Activated effector memory CD4-positive, alpha-beta T cell treated with Interleukin-2 at 50 U/mL for 16 hours (primary cell): Measurements from ENCODE around the gene SPATA31D1.
"Not testable (repeated sequence)": the region's sequence is repeated elsewhere in the genome, so short reads cannot be mapped to it uniquely, and the experiment has no call there.

Experiments used
- DNase-seq: peaks from one replicate; pipeline ENCODE4 v3.0.0-alpha.2; 2020

SPATA31D1 gene

DNA sequence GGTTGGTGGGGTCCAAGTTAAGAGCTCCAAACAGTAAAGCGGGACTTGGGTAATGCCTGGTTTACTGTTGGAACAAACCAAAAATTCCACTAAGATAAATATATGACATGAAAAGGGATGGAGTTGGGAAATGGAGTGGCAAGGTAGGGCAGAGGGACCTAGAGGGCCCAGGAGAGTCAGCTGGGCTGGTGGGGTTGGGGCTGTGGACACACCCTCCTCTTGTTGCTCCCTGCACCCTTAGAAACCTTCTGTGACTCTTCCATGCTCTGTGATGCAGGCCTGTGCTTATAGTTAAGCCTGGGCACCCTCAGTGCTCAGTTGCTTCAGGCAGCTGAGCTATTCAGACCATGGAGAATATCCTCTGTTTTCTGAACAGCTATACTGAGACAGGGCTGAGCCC, at the start of gene SPATA31D1:
Gene SPATA31D1, plus strand, starts transcription at position 301 of the 400 bp plus-strand sequence. Its CDS starts 47 bp downstream, at position 348.
- not testable (repeated sequence) for DNase-seq

DNA sequence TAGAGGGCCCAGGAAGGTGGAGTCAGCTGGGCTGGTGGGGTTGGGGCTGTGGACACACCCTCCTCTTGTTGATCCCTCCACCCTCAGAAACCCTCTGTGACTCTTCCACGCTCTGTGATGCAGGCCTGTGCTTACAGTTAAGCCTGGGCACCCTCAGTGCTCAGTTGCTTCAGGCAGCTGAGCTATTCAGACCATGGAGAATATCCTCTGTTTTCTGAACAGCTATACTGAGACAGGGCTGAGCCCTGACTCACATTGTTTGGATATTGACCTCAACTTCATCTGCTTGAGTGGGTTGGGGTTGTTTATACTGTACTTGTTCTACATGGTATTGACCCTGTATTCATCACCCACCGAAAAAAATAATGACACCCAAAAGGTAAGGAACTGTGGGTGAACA, 45.2 kb upstream of the SPATA31D1 start, which contains the start of gene SPATA31D3:
Gene SPATA31D3, plus strand, starts transcription at position 108 of the 400 bp plus-strand sequence. Its CDS starts 86 bp downstream, at position 194.
- not testable (repeated sequence) for DNase-seq

DNA sequence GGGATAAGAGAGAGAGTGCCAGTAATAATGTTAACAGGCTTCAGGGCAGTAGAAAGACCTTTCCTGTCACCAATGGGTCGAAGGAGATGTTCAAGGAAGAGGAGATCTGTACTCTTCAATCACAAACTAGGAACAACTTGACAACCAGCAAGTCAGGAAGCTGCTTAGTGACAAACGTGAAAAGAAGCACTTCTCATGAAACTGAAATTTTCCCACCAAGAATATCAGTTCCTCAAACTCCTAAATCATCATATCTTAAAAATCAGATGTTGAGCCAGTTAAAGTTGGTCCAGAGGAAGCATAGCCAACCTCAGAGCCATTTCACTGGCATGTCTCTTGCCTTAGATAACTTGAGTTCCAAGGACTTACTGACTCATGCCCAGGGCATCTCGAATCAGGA, 39.9 kb upstream of the SPATA31D1 start:
- DNase-seq: not testable (repeated sequence)

DNA sequence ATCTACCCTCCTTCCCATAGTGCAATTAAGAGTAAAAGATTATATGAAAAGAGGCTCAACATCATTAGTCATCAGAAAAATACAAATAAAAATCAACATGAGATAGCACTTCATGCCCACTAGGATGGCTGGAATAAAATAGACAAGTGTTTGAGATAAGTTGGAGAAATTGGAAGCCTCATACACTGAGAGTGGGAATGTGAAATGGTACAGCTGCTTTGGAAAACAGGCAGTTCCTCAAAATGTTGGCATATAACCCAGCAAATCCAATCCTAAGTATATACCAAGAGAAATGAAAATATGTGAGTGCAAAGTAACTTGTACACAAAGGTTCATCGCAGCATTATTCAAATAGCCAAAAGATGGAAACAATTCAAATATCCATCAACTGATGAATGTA, 35.5 kb upstream of the SPATA31D1 start:
- DNase-seq: no peak

DNA sequence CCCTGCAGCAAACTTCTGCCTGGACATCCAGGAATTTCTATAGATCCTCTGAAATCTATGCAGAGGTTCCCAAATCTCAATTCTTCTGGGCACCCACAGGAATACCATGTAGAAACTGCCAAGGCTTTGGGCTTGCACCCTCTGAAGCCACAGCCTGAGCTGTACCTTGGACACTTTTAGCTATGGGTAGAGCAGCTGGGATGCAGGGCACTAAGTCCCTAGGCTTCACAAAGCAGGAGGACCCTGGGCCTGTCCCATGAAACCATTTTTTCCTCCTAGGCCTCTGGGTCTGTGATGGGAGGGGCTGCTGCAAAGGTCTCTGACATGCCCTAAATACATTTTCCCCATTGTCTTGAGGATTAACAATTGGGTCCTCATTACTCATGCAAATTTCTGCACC, 32.9 kb upstream of the SPATA31D1 start:
- no peak for DNase-seq

DNA sequence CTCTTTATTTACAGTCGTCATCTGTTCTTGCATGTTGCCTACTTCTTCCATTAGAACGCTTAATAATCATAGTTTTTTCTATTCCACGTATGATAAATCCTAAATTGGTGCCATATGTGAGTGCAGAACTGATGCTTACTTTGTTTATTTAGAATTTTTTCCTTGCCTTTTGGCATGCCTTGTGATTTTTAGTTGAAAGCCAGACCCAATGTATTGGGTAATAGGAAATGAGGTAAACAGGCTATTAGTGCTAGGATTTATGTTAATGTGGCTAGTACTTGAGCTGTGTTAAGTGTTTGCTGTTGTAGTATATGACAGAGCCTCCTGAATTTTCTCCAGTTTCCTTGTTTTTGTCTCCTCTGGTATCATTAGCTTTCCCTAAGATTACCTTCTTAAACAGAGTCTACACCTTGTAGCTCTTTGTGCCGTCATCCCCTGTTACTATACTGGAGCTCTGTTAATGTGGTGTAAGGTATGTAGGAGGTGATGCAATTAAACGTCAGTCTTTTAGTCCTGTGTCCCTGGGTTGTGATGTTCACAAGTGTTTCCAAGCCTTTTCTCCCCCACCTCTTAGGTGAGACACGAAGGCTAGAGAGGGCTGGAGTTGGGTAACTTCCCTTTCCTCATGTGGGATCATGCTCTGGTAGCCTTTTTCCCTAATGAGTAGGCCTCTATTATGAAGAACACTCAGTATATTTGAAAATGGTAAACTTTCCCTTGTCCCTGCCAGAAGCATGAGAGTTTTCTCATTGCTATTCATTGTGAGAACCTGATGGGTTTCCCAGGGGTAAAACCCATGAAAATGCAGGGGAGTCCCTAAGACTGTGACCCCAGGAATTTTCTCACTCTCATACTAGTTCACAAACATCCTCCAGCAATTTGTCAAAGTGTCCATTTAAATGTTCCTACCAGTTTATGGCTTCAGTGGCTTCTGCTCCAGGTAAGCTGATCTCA, 24.1 kb upstream of the SPATA31D1 start:
- DNase-seq: no peak

DNA sequence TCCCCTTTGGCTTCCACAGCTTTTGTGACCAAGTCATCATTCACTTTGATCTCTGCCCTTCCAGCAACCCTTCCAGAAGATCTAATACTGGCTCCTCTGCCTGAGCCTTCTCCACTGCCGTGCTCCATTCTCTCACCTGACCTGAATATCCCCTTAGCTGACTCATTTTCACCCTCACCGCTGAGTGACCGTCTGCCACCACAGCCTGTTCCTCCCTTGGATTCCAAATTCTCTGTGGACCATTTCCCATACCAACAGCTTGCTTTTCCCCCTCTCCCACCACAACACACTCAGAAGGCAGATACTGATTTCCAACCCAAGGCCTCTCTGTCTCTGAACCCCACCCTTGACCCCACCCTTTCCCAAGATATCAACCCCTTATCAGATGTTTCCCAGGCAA, 20.5 kb upstream of the SPATA31D1 start:
- no peak for DNase-seq

DNA sequence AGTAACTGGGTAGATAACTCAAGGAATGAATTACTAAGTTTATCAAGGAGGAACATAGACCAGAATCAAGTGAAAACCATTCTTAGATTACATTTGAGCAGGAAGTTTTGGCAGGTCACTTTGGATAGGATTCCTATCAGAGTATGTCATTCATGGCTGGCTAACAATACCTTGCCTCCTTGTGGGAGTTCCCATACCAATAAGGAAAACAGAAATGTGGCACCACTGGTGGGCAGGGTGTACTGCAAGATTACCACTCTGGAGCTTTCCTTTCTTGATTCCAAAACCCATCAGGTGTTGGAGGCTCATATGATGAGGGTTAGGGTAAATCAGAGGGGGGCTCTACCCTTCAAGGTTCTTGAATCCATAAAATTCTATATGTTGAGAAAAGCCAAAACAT, 18.6 kb upstream of the SPATA31D1 start:
- DNase-seq: no peak

DNA sequence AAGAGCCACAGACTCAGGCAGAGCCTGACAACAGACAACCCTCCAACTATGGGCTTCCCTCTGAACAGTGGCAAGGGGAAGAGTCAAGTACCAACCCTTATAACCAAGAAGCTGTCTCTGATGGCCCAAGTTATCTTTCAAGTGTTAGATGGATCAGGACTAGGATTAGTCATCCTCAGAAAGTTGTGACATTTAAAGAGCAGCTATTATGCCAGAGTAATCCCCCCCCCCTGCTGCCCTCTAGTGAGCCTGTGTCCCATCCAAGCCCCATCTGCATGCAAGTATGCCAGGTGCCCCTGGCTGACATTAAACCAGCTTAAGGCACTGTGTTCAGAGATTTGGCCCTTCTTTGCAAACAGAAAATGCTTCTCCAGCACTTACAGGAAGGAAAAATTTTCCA, 16.8 kb upstream of the SPATA31D1 start:
- no peak for DNase-seq

DNA sequence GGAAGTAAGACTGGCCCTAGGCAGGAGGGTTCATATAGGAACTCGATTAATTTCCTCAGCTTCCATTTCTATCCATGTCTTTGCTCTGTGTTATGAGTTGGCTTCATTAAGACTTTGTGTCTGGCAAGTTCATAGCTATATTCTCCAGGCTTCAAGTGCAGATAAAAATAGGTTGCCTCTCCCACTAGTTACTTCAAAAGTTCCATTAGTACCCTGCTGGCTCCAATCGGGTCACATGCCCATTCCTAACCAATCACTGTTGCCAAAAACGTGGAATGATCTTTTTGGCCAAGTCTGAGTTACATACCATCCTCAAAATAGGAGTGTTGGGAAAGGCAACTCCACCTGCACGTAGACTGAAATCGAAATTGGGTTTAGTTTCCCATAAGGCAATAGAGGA, 13.8 kb upstream of the SPATA31D1 start:
- no peak for DNase-seq

DNA sequence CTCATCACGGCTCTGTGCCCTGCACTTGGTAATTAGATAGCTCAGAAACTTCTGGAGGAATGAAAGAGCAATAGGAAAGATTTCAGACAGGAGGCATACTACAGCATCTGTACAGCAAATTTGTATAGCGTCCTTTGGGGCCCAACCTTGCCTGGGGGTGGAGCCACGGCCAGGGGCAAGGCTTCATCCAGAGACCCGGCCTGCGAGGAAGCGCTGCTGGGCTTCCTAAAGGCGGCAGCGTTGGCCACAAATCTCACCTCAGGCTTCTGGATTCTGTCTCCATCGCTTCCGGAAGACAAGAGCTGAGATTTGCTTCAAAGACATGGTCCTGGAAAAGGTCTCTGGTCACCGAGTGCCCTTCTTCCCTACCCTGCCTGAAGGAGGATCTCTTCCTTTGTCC, 12.2 kb upstream of the SPATA31D1 start:
- DNase-seq: no peak

DNA sequence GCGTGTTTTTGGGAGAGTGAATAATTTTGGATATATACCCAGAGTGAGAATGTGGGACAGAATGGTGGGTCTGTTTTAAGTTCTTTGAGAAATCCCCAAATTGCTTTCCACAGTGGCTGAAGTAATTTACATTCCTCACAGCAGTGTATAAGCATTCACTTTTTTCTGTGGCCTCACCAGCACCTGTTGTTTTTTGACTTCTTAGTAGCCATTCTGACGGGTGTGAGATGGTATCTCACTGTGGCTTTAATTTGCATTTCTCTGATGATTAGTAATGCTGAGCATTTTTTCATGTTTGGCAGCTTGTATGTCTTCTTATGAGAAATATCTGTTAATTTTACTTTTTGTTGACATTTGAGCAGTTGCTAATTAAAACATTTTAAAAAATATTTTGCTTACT, 9.4 kb upstream of the SPATA31D1 start:
- DNase-seq: no peak

DNA sequence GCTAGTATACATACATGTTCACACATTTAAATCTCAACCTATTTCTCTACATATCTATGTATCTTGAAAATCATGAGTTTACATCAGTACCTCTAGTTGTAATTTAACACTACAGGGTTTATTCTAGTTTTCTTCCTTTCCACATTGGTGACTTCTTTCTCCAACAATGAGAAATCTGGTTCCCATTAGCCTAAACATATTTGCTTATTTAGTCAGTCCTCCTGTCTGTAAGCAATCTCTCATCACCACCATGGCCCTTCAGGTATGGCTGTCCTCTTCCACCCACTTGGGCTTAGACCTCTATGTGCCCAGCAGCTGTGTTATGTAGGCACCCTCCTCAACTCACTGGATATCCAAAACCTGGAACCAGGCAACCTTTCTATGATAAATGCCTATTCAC, 8.0 kb upstream of the SPATA31D1 start:
- DNase-seq: no peak

DNA sequence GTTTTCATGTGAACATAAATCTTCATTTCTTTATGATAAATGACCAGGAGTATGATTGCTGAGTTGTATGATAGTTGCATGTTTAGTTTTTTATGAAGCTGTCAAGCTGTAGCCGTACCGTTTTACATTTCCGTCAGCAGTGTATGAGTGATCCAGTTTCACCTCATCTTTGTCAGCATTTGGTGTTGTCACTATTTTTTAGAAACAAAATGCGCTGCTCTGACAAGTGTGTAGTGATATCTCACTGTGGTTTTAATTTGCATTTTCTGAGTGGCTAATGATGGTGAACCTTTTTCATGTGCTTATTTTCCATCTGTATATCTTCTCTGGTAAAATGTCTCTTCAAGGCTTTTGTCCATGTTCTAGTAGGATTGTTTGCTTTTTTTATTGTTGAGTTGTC, 6.7 kb upstream of the SPATA31D1 start:
- DNase-seq: no peak

DNA sequence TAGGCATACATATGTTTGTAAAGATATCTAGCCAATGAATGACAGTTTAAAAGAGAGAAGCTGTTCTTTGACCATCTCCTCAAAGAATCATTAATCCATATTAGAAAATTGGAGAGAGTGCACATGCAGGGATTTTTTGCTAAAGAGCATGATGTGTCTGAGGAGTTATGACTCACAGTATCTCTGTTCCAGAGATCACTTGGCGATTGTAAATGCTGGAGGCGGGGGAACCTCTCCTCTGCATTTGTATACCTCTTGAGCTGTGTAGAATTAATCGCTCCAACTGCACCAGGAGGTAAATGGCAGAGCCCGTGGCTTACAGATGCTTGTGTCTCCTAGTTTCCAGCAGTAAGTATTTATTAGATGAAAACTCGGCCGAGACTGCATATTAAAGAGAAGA, 3.6 kb upstream of the SPATA31D1 start:
- DNase-seq: no peak

DNA sequence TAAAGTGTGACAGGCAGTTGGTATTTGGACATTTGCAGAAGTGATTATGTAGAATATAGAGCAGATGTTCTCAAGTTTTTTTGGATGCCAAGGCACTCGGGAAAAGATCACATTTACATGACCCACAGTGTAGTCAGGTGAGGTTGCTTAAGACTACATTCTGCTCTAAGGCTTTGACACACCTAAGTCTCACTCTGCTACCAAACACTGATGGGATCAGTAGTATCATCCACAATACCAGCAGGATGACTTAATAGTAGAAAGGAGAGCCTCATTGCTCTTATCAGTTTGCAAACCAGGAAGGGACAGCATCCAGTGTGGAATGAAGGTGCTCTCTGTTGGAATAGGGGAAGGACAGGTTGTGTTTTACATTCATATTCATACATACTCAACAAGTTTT, 2.5 kb upstream of the SPATA31D1 start:
- DNase-seq: no peak

DNA sequence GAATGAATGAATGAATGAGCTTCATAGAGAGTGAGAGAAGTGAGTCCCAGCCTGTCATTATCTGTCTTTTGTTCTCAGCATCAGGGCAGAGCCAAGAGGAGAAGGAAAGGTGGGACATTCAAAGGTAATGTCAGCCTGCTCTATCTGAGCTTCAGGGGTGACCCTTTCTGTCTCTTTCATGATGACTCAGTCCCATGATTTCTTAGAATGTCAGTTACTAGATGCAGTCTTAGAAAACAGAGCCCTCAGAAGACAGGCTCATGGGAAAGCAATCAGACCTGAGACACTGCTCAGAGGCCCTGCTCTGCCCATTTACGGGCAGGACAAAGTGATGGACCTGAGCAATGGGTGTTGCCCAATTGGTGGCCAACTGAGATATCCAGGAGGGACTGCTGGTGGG, 1.1 kb downstream of the SPATA31D1 start:
- DNase-seq: no peak

DNA sequence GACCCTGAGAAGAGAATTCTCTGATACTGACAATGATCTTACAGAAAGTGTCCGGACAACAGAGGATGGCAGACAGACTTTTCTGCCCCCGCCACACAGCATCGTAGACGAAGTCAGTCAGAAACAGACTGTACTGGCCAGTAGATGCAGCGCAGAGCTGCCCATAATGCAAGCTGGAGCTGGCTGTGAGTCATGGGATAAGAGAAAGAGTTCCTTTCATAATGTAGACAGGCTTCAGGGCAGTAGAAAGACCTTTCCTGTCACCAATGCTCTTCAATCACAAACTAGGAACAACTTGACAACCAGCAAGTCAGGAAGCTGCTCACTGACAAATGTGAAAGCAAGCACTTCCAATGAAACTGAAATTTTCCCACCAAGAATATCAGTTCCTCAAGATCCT, 5.1 kb downstream of the SPATA31D1 start:
- no peak for DNase-seq

DNA sequence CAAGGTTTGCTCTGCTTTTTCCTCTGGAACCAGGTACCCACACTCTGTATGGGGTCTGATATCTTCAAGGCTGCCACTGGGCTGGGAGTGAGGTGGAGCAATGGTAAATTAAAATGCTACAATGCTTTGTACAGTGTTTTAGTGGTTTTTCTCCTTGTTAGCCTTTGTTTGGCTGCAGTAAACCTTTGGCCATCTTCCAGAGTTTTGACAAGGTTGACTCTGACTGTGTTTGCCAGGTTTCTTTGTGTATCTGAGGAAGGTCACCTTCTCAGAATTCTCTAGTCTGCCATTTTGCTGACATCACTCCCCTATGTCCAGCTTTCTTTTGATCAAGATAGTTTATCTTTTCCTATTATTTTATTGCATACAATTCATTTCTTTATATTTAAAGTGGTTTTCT, 11.2 kb downstream of the SPATA31D1 start:
- no peak for DNase-seq

DNA sequence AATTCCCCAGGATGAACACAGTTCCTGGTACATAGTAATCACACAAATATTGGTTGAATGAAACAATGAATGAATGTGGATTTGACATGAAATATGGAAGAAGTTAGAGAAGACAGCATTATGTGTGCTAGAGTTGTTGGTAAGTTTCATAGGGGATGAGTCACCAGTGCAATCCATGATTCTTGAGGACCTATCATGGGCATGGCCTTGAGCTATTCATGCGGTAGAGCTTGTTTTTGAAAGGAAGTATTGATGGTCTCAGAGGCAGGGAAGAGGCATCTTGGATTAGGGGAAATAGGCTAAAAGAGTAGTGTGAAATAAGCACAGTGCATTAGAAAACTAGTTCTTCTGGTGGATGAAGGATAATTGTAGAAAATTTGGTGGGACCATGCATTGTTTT, 22.1 kb downstream of the SPATA31D1 start:
- DNase-seq: no peak

DNA sequence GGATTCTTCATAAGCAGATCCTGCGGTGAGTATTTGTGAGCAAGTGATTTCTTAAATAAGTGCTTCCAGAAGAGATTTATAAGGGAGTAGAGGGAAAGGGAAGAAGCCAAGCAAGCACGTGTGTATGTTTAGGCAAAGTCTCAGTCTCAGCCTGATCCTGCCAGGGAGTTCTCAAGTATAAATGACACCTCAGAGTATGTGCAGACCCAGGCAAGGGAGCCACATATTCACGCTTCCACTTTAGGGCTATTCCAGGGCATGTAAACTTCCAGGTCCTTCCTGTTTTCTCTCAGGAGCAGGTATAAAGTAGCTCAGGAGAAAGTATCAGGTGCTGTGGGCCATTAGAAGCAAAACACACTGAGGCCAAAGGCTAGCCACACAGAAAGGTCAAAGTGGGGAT, 22.6 kb downstream of the SPATA31D1 start:
- no peak for DNase-seq

DNA sequence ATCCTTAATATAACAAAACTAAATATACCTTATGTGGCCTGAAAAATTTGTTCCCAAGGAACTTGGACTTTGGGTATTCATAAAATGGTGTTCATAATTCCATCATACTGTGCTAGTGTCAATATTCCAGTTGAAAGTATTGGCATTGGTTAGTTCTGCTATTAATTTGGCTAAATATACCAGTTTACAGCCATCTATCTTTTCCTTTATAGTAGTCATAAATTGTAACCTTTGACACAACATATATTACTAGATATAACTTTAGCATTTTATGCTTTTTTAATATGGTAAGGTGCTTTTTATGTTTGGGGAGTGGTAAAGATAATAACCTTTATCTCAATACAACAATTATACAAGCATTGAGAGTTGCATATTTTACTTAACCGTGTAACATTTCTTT, 23.7 kb downstream of the SPATA31D1 start:
- no peak for DNase-seq

DNA sequence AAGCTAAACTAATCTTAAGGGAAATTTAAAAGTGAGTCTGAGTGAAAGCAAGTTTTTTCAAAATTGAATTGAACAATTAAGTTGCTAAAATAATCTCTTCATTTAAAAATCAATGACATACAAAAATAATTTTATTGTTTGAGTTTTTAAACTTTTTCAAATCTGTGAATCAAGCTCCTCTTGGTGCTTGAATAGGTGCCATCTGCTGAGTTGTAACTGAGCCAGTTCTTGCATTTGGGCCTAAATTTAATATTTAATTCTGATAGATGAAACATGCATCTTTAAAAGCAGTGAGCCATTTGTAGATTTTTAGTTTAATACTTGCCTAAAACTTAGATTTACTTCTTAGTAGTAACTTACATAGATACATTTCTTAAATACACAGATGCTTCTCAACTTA, 31.8 kb downstream of the SPATA31D1 start:
- DNase-seq: no peak

DNA sequence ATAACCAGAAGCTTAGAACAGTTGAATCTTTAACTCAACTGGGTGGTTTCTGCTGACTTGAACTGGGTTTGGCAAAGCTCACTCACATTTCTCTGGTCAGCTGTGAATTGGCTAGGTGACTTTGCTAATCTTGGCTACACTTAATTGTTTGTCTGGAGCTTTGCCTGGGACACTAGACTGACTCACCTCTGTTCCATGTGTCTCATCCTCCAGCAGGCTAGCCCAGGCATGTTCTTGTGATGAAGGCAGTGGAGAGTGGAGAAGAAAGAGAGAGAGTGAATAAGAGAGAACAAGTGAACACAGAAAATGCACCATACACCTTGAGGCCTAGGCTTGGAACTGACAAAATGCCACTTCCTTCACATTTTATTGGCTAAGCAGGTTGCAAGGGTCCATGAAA, 32.6 kb downstream of the SPATA31D1 start:
- DNase-seq: no peak

DNA sequence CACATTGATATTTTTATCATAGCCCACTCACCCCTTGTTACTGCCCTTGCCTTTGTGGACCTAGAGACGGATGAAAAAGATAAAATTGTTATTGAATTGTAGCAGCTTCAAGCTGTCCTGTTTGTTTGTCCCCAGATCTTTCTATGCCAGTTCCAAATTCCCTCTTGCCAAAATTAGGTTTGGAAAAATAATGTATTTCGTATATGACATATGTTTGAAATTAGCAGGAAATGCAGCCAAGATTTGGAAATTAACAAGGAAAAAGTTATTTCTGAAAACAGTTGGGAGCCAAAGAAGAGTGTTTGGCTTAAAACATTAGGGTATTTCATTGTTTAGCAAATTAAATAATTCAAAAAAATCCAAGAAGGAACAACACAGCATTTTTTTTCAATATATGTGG, 33.5 kb downstream of the SPATA31D1 start:
- DNase-seq: no peak
